Renal cortical epithelial cell (primary cell): ENCODE results near the gene DNAH11. TPM values are rescaled to one million over a fixed set of nuclear protein-coding genes. Genes with fewer than 3 reads are reported as not detected.
A peak's percentile ranks its signal among the peaks of the same experiment; 100 is the strongest.
"Not testable (repeated sequence)": the region's sequence is repeated elsewhere in the genome, so short reads cannot be mapped to it uniquely, and the experiment has no call there.

ENCODE experiments used
- DNase-seq: peaks from one replicate; pipeline ENCODE4 v3.0.0-alpha.2; 2011; ENCODE audit warnings: low read depth
- total RNA-seq: library from RNA; depleted of rRNA; stranded (reverse); fragments of >200 nt; gene quantifications from 2 replicates; pipeline ENCODE4 v1.2.3, GENCODE V29; 2014

Gene DNAH11
- total RNA-seq, 1 donor from 2014 or later, result 0.05 TPM

GRCh38 chr7:21771266-21771665, 228.4 kb downstream of the DNAH11 start:
- DNase-seq, result no peak

- no peak for DNase-seq
These were observed 229.2 kb downstream of the DNAH11 start for GRCh38 chr7:21771906-21772610.

- DNase-seq, result no peak
These were observed 230.5 kb downstream of the DNAH11 start for GRCh38 chr7:21773326-21773725.

GRCh38 chr7:21777921-21778320, 235.1 kb downstream of the DNAH11 start:
- DNase-seq, result no peak

GRCh38 chr7:21778953-21779352, 236.1 kb downstream of the DNAH11 start:
- no peak for DNase-seq

GRCh38 chr7:21782996-21783395, 240.2 kb downstream of the DNAH11 start:
- no peak for DNase-seq

GRCh38 chr7:21784989-21785388, 242.2 kb downstream of the DNAH11 start:
- DNase-seq, result no peak

- DNase-seq, result no peak
These were observed 263.0 kb downstream of the DNAH11 start for GRCh38 chr7:21805791-21806190.

- no peak for DNase-seq
These were observed 263.5 kb downstream of the DNAH11 start for GRCh38 chr7:21806388-21806787.

- no peak for DNase-seq
These were observed 276.2 kb downstream of the DNAH11 start for GRCh38 chr7:21819048-21819447.

- no peak for DNase-seq
These were observed 286.0 kb downstream of the DNAH11 start for GRCh38 chr7:21828841-21829240.

- DNase-seq, result no peak
These were observed 286.9 kb downstream of the DNAH11 start for GRCh38 chr7:21829731-21830130.

- DNase-seq, result peak; percentile 53
These were observed 301.9 kb downstream of the DNAH11 start for GRCh38 chr7:21844742-21845141.

- no peak for DNase-seq
These were observed 307.9 kb downstream of the DNAH11 start for GRCh38 chr7:21850531-21851285.

GRCh38 chr7:21851559-21851967, 308.7 kb downstream of the DNAH11 start:
- DNase-seq, result no peak

GRCh38 chr7:21865631-21866204, 322.9 kb downstream of the DNAH11 start:
- DNase-seq, result not testable (repeated sequence)

- no peak for DNase-seq
These were observed 323.9 kb downstream of the DNAH11 start for GRCh38 chr7:21866731-21867130.

- no peak for DNase-seq
These were observed 324.4 kb downstream of the DNAH11 start for GRCh38 chr7:21867226-21867625.

GRCh38 chr7:21867816-21868575, 325.2 kb downstream of the DNAH11 start:
- DNase-seq, result peak; percentile 65

GRCh38 chr7:21868576-21868850, 325.7 kb downstream of the DNAH11 start:
- no peak for DNase-seq

GRCh38 chr7:21869785-21870402, 327.1 kb downstream of the DNAH11 start:
- peak; percentile 68 for DNase-seq

GRCh38 chr7:21883069-21883468, 340.2 kb downstream of the DNAH11 start:
- no peak for DNase-seq
